HepG2 (cell line): ENCODE measurements around the gene BPI. TPM values are rescaled to one million over a fixed set of nuclear protein-coding genes. Genes with fewer than 3 reads are reported as not detected.

Experiments
- ATAC-seq: fragments of 200-7000 bp; cut with Tn5 transposase; 3 replicates; pipeline ENCODE4 v1.9.1; 2020; ENCODE audit warnings: mild to moderate bottlenecking, moderate library complexity
- BruUV-seq: library from RNA; stranded (reverse); fragments of 400-500 nt; replicated peaks from 2 replicates; lab custom pipeline; 2021; lab: Mats Ljungman, UMichigan
- CTCF ChIA-PET: fragments of 300-600 bp; formaldehyde crosslinking; extraction: SDS; loops from one replicate; lab custom pipeline; 2021; ENCODE audit warnings: low total read pairs, inconsistent platforms, low intra/inter-chr PET ratio; lab: Yijun Ruan, JAX
- POLR2A ChIA-PET: fragments of 350-600 bp; sonication (Branson Sonifier 250); formaldehyde crosslinking; loops from one replicate; lab custom pipeline; 2020; ENCODE audit warnings: antibody characterized with exemption, inconsistent platforms; lab: Yijun Ruan, JAX
- DNase-seq: peaks from one replicate; pipeline ENCODE4 v3.0.0-alpha.2; 2015; ENCODE audit warnings: low spot score
- FAIRE-seq: peaks from 3 replicates; lab custom pipeline; 2011; peaks lifted over from hg19 to GRCh38; lab: Jason Lieb, UNC
- H2AFZ ChIP-seq: one replicate; pipeline ENCODE4 v1.6.1; 2011; ENCODE audit warnings: low read length, inconsistent platforms
- H3K27ac ChIP-seq: fragments of 300-600 bp; 3 replicates; pipeline ENCODE4 v1.8.0; 2011; ENCODE audit warnings: mixed run types, mild to moderate bottlenecking, mixed read lengths, low read length, inconsistent platforms; ENCODE audit not compliant: insufficient read depth; ENCODE audit errors: extremely low read length
- H3K27me3 ChIP-seq, 2 experiments: fragments of 200-600 bp in 1 of 2; 2 replicates in 1 of 2; 3 replicates in 1 of 2; pipeline versions ENCODE4 v1.6.0 to v1.8.0; 2011; ENCODE audit warnings: low read length in 2 of 2, mild to moderate bottlenecking in 2 of 2, moderate library complexity in 2 of 2, inconsistent platforms in 1 of 2; ENCODE audit not compliant: insufficient read depth in 2 of 2, control insufficient read depth in 1 of 2
- H3K36me3 ChIP-seq, 2 experiments: fragments of 200-600 bp in 1 of 2; replicated peaks in 1 of 2; 2 replicates in 1 of 2; 3 replicates in 1 of 2; pipeline versions ENCODE4 v1.5.1 to v1.8.0; 2011; ENCODE audit warnings: low read length in 2 of 2, inconsistent platforms in 1 of 2; ENCODE audit not compliant: insufficient read depth in 2 of 2, control insufficient read depth in 1 of 2
- H3K4me1 ChIP-seq: 2 replicates; pipeline ENCODE4 v1.5.1; 2012; ENCODE audit warnings: low read length, inconsistent platforms; ENCODE audit not compliant: insufficient read depth
- H3K4me2 ChIP-seq: 2 replicates; pipeline ENCODE4 v1.6.0; 2011; ENCODE audit warnings: low read depth, low read length, inconsistent platforms
- H3K4me3 ChIP-seq, 3 experiments: fragments of 200-600 bp in 1 of 3; sonication (generic), shearing (Covaris generic) in 1 of 3; replicated peaks in 1 of 3; 2 replicates each; pipeline ENCODE4 v1.5.1; 2011 to 2016; ENCODE audit warnings: low read length in 3 of 3, inconsistent platforms in 2 of 3, low read depth in 2 of 3, mild to moderate bottlenecking in 2 of 3, control low read depth in 1 of 3, mixed read lengths in 1 of 3; ENCODE audit not compliant: insufficient read depth in 1 of 3
- H3K79me2 ChIP-seq: one replicate; pipeline ENCODE4 v1.6.1; 2011; ENCODE audit warnings: low read length, inconsistent platforms; ENCODE audit not compliant: insufficient read depth
- H3K9ac ChIP-seq: 2 replicates; pipeline ENCODE4 v1.6.0; 2011; ENCODE audit warnings: mild to moderate bottlenecking, low read depth, low read length, inconsistent platforms; ENCODE audit not compliant: insufficient read depth
- H3K9me3 ChIP-seq: 2 replicates; pipeline ENCODE4 v1.5.1; 2012; ENCODE audit warnings: mild to moderate bottlenecking, low read length
- H4K20me1 ChIP-seq: 2 replicates; pipeline ENCODE4 v1.6.0; 2011; ENCODE audit warnings: inconsistent platforms, mild to moderate bottlenecking, low read length, moderate library complexity; ENCODE audit not compliant: insufficient read depth
- ADNP ChIP-seq: sonication (generic); formaldehyde crosslinking; IDR thresholded peaks from 2 replicates; pipeline ENCODE4 v1.4.0; 2020; ENCODE audit warnings: missing genetic modification reagents
- AGO1 ChIP-seq: fragments of 200-400 bp; formaldehyde crosslinking; IDR thresholded peaks from 2 replicates; pipeline ENCODE4 v1.6.1; 2017; ENCODE audit warnings: mild to moderate bottlenecking, low read depth, low read length, moderate library complexity; ENCODE audit not compliant: poor library complexity, severe bottlenecking
- ELF3 ChIP-seq: IDR thresholded peaks from 2 replicates; pipeline ENCODE4 v1.6.1; 2016; ENCODE audit warnings: missing genetic modification reagents, missing compliant biosample characterization
- HMG20A ChIP-seq: IDR thresholded peaks from 2 replicates; pipeline ENCODE4 v1.6.1; 2016; ENCODE audit warnings: borderline replicate concordance
- HNF1A ChIP-seq, 2 experiments: sonication (generic) in 1 of 2; formaldehyde crosslinking in 1 of 2; IDR thresholded peaks; 2 replicates each; pipeline versions ENCODE4 v1.4.0 to v1.6.1; 2016 to 2020; ENCODE audit warnings: borderline replicate concordance in 1 of 2, low read depth in 1 of 2, mild to moderate bottlenecking in 1 of 2, missing genetic modification reagents in 1 of 2
- IRF2 ChIP-seq: IDR thresholded peaks from 2 replicates; pipeline ENCODE4 v1.6.1; 2018; ENCODE audit warnings: missing genetic modification reagents, missing compliant biosample characterization
- JUND ChIP-seq: sonication (generic); formaldehyde crosslinking; IDR thresholded peaks from 2 replicates; pipeline ENCODE4 v1.8.0; 2022; ENCODE audit warnings: mild to moderate bottlenecking, missing genetic modification reagents
- KLF11 ChIP-seq: IDR thresholded peaks from 2 replicates; pipeline ENCODE4 v1.6.1; 2016; ENCODE audit warnings: missing compliant biosample characterization
- KMT2B ChIP-seq: IDR thresholded peaks from 2 replicates; pipeline ENCODE4 v1.6.1; 2016; ENCODE audit warnings: missing genetic modification reagents, missing compliant biosample characterization
- LCORL ChIP-seq, 2 experiments: fragments of 450-650 bp in 1 of 2; sonication (generic) in 1 of 2; formaldehyde crosslinking in 1 of 2; IDR thresholded peaks; 2 replicates each; pipeline versions ENCODE4 v1.5.0 to v1.6.1; 2017 to 2020; ENCODE audit warnings: antibody characterized with exemption in 1 of 2, missing genetic modification reagents in 1 of 2
- MYC ChIP-seq: sonication (generic); formaldehyde crosslinking; IDR thresholded peaks from 2 replicates; pipeline ENCODE4 v1.9.0; 2021; ENCODE audit warnings: missing genetic modification reagents, borderline replicate concordance
- RELA ChIP-seq: sonication (generic); formaldehyde crosslinking; IDR thresholded peaks from 2 replicates; pipeline ENCODE4 v1.4.0; 2020; ENCODE audit warnings: missing genetic modification reagents
- SP4 ChIP-seq: sonication (generic); formaldehyde crosslinking; IDR thresholded peaks from 2 replicates; pipeline ENCODE4 v1.8.1; 2023; ENCODE audit warnings: mild to moderate bottlenecking, missing genetic modification reagents
- STAG1 ChIP-seq: sonication (generic); formaldehyde crosslinking; IDR thresholded peaks from 2 replicates; pipeline ENCODE4 v1.4.0; 2020; ENCODE audit warnings: missing genetic modification reagents
- ZBTB7A ChIP-seq: sonication (generic); formaldehyde crosslinking; IDR thresholded peaks from 2 replicates; pipeline ENCODE4 v1.8.0; 2022; ENCODE audit warnings: mild to moderate bottlenecking, missing genetic modification reagents
- ZNF383 ChIP-seq: sonication (generic); formaldehyde crosslinking; IDR thresholded peaks from 2 replicates; pipeline ENCODE4 v1.4.0; 2020; ENCODE audit warnings: missing genetic modification reagents, mild to moderate bottlenecking, borderline replicate concordance
- ZNF557 ChIP-seq: sonication (generic); formaldehyde crosslinking; IDR thresholded peaks from 2 replicates; pipeline ENCODE4 v1.4.0; 2020; ENCODE audit warnings: missing genetic modification reagents
- ZNF615 ChIP-seq: sonication (generic); formaldehyde crosslinking; IDR thresholded peaks from 2 replicates; pipeline ENCODE4 v1.5.0; 2020; ENCODE audit warnings: mild to moderate bottlenecking, missing genetic modification reagents, borderline replicate concordance
- ZNF670 ChIP-seq: sonication (generic); formaldehyde crosslinking; IDR thresholded peaks from 2 replicates; pipeline ENCODE4 v1.8.0; 2022; ENCODE audit warnings: mild to moderate bottlenecking, missing genetic modification reagents, borderline replicate concordance
- ZNF720 ChIP-seq: sonication (generic); formaldehyde crosslinking; IDR thresholded peaks from 2 replicates; pipeline ENCODE4 v1.4.0; 2020; ENCODE audit warnings: missing genetic modification reagents
- WGBS: methylation state at CpG from one replicate; pipeline ENCODE4 v1.1.6; 2017; ENCODE audit warnings: low lambda C conversion rate; 5-methylcytosine and 5-hydroxymethylcytosine counted together
- in situ Hi-C: cut with HindIII; loops from 2 replicates; pipeline ENCODE4 v1.10.0; 2017; ENCODE audit warnings: low pct_unique_long_range_greater_than_20kb; ENCODE audit not compliant: extremely low pct_ligation_motif_present
- intact Hi-C: fragments of 100-400 bp; cut with micrococcal nuclease; formaldehyde crosslinking; loops from one replicate; pipeline ENCODE4 v1.10.0; 2022; ENCODE audit not compliant: unreplicated experiment
- polyA plus RNA-seq, 8 experiments: library from polyadenylated mRNA; depleted of rRNA in 3 of 8; stranded (reverse) in 7 of 8; unstranded in 1 of 8; fragments of >200 nt; fragmentation: Illumina TruSeq in 4 of 8; extraction: Trizol in 4 of 8; gene quantifications; 2 replicates each; pipeline versions ENCODE4 v1.2.1 to v1.2.3, GENCODE V29; 2011 to 2016; ENCODE audit warnings: low read depth in 4 of 8, missing spikeins in 1 of 8, mixed read lengths in 1 of 8; ENCODE audit not compliant: insufficient read depth in 1 of 8
- total RNA-seq, 5 experiments: library from RNA; depleted of rRNA; stranded (reverse); fragments of >200 nt; fragmentation: Illumina TruSeq; extraction: Trizol; gene quantifications; 2 replicates each; pipeline ENCODE4 v1.2.3, GENCODE V29; 2016; ENCODE audit warnings: low read depth in 1 of 5

BPI gene
- total and polyA plus RNA-seq, 2 of the 13 experiments (the other 11 are each of a cell fraction or from before 2014, with no cell fraction given): not detected

GRCh38 chr20:38355161-38356012 lies 51.4 kb downstream of the BPI start (continued):
- TF ChIP-seq SP4 (CRISPR knock-in tag) (no peak), ZBTB7A (0 out of 2 replicates have a peak, but pooled peaks have one; percentile 17), ADNP (CRISPR knock-in tag) (no peak), LCORL (IDR thresholded peaks at IDR 0.05) (no peak), LCORL (CRISPR knock-in tag; IDR thresholded peaks at IDR 0.05) (peak; percentile 49; the same call in 1 of the 2 replicates), ZNF670 (CRISPR knock-in tag) (no peak), STAG1 (CRISPR knock-in tag) (no peak), KLF11 (CRISPR knock-in tag) (no peak), IRF2 (CRISPR knock-in tag) (no peak)

GRCh38 chr20:38357653-38358207 lies 53.8 kb downstream of the BPI start:
- no peak for DNase-seq
- 75% methylated on average over 7 of the region's 7 CpGs for WGBS
- no peaks in the 10 kb centered on the region for H3K27me3 ChIP-seq
- H3K4me2 ChIP-seq: no peak overlapping the region
- no peak for FAIRE-seq
- no peaks in the 10 kb centered on the region for H4K20me1 ChIP-seq
- ATAC-seq: no peak
- H3K4me3 ChIP-seq: no peak overlapping the region
- H2AFZ ChIP-seq: no peak overlapping the region
- intact Hi-C loops (no loop called here), in situ Hi-C loops (no loop called here)
- peaks cover 13% of the 10 kb centered on the region for H3K4me1 ChIP-seq
- no TSS peak for BruUV-seq
- no peaks in the 10 kb centered on the region for H3K9me3 ChIP-seq
- CTCF ChIA-PET: no interaction called here
- H3K79me2 ChIP-seq: no peaks in the 10 kb centered on the region
- no peak overlapping the region for H3K27ac ChIP-seq
- POLR2A ChIA-PET: no interaction called here
- no peak overlapping the region for H3K9ac ChIP-seq
- no peaks in the 10 kb centered on the region for H3K36me3 ChIP-seq
- TF ChIP-seq ZNF557: no peak
- no peak for TF ChIP-seq MYC (CRISPR knock-in tag)
- no peak for TF ChIP-seq HMG20A (CRISPR knock-in tag)
- no peak for TF ChIP-seq RELA (CRISPR knock-in tag)
- no peak for TF ChIP-seq AGO1
- no peak for TF ChIP-seq HNF1A (IDR thresholded peaks at IDR 0.05; ENCODE audit: low read depth)
- no peak for TF ChIP-seq HNF1A (CRISPR knock-in tag; IDR thresholded peaks at IDR 0.05; ENCODE audit: borderline replicate concordance)
- TF ChIP-seq ZNF720 (CRISPR knock-in tag): no peak
- TF ChIP-seq ZNF615 (CRISPR knock-in tag): no peak
- no peak for TF ChIP-seq ZNF383 (CRISPR knock-in tag)
- TF ChIP-seq ELF3 (CRISPR knock-in tag): no peak
- no peak for TF ChIP-seq KMT2B (CRISPR knock-in tag)
- TF ChIP-seq JUND (CRISPR knock-in tag): no peak
